ENCODE results near the gene CRAMP1.
"Not testable (repeated sequence)": the region's sequence is repeated elsewhere in the genome, so short reads cannot be mapped to it uniquely, and the experiment has no call there.

The CRAMP1 gene

GRCh38 chr16:1612320-1613111 is at the start of gene CRAMP1:
TSS of gene CRAMP1 (plus strand) at chr16:1612360. CDS start at chr16:1614640, 2,280 bp downstream.
- DNase-seq = no peak

- no peak for DNase-seq
These were observed 48.4 kb upstream of the CRAMP1 start for GRCh38 chr16:1563786-1564185.

- DNase-seq = no peak
These were observed 47.8 kb upstream of the CRAMP1 start for GRCh38 chr16:1564325-1564724.

- DNase-seq = no peak
These were observed 46.9 kb upstream of the CRAMP1 start for GRCh38 chr16:1565083-1565805.

- no peak for DNase-seq
These were observed 44.2 kb upstream of the CRAMP1 start for GRCh38 chr16:1567988-1568387.

- no peak for DNase-seq
These were observed 41.0 kb upstream of the CRAMP1 start for GRCh38 chr16:1571012-1571671.

GRCh38 chr16:1572673-1573072 is 39.5 kb upstream of the CRAMP1 start:
- DNase-seq = no peak

GRCh38 chr16:1573301-1573700 is 38.9 kb upstream of the CRAMP1 start:
- no peak for DNase-seq

GRCh38 chr16:1575578-1575977 is 36.6 kb upstream of the CRAMP1 start:
- DNase-seq = no peak

GRCh38 chr16:1579214-1579613 is 32.9 kb upstream of the CRAMP1 start:
- no peak for DNase-seq

GRCh38 chr16:1580256-1580655 is 31.9 kb upstream of the CRAMP1 start:
- DNase-seq = no peak

- no peak for DNase-seq
These were observed 31.2 kb upstream of the CRAMP1 start for GRCh38 chr16:1580956-1581355.

- DNase-seq = no peak
These were observed 30.4 kb upstream of the CRAMP1 start for GRCh38 chr16:1581804-1582203.

- DNase-seq = no peak
These were observed 29.0 kb upstream of the CRAMP1 start for GRCh38 chr16:1583180-1583579.

GRCh38 chr16:1584926-1585484 is 27.2 kb upstream of the CRAMP1 start:
- no peak for DNase-seq

GRCh38 chr16:1590366-1590765 is 21.8 kb upstream of the CRAMP1 start:
- DNase-seq = no peak

GRCh38 chr16:1590930-1591705 is 21.0 kb upstream of the CRAMP1 start:
- DNase-seq = no peak

- DNase-seq = no peak
These were observed 19.7 kb upstream of the CRAMP1 start for GRCh38 chr16:1592446-1592845.

GRCh38 chr16:1595511-1595910 is 16.6 kb upstream of the CRAMP1 start:
- DNase-seq = not testable (repeated sequence)

- DNase-seq = no peak
These were observed 15.6 kb upstream of the CRAMP1 start for GRCh38 chr16:1596516-1596915.

- no peak for DNase-seq
These were observed 15.0 kb upstream of the CRAMP1 start for GRCh38 chr16:1597154-1597553.

- no peak for DNase-seq
These were observed 11.1 kb upstream of the CRAMP1 start for GRCh38 chr16:1601031-1601430.

- no peak for DNase-seq
These were observed 10.7 kb upstream of the CRAMP1 start for GRCh38 chr16:1601489-1601888.
